Endodermal cell (in vitro differentiated cells): Measurements from ENCODE around the gene SLC35B3. TPM values are rescaled to one million over a fixed set of nuclear protein-coding genes. Genes with fewer than 3 reads are reported as not detected.

Experiments used
- DNase-seq: peaks from one replicate; pipeline ENCODE4 v3.0.0-alpha.2; 2017
- H3K27ac ChIP-seq: 2 replicates; pipeline ENCODE4 v1.5.1; 2013; ENCODE audit warnings: mild to moderate bottlenecking, low read depth, low read length, moderate library complexity
- H3K27me3 ChIP-seq: 2 replicates; pipeline ENCODE4 v1.6.1; 2013; ENCODE audit warnings: mild to moderate bottlenecking, low read length, moderate library complexity; ENCODE audit not compliant: insufficient read depth, control insufficient read depth, poor library complexity, severe bottlenecking
- H3K36me3 ChIP-seq: 2 replicates; pipeline ENCODE4 v1.7.0; 2013; ENCODE audit warnings: mild to moderate bottlenecking, low read length, moderate library complexity; ENCODE audit not compliant: control insufficient read depth, insufficient read depth
- H3K4me1 ChIP-seq: one replicate; pipeline ENCODE4 v1.7.0; 2013; ENCODE audit warnings: low read length; ENCODE audit not compliant: control insufficient read depth, insufficient read depth
- H3K4me3 ChIP-seq: 2 replicates; pipeline ENCODE4 v1.5.1; 2013; ENCODE audit warnings: mild to moderate bottlenecking, low read length, moderate library complexity
- H3K9ac ChIP-seq: 2 replicates; pipeline ENCODE4 v1.6.1; 2013; ENCODE audit warnings: mild to moderate bottlenecking, low read length, moderate library complexity; ENCODE audit not compliant: poor library complexity, severe bottlenecking; ENCODE audit errors: extremely low read depth
- H3K9me3 ChIP-seq: 2 replicates; pipeline ENCODE4 v1.6.1; 2013; ENCODE audit warnings: mild to moderate bottlenecking, low read length, moderate library complexity; ENCODE audit not compliant: control insufficient read depth
- H3K27ac Mint-ChIP-seq: 2 replicates; pipeline ENCODE4 v1.8.0; 2020; ENCODE audit warnings: mixed read lengths
- H3K27me3 Mint-ChIP-seq: 2 replicates; pipeline ENCODE4 v1.8.0; 2021; ENCODE audit warnings: mild to moderate bottlenecking, mixed read lengths; ENCODE audit not compliant: insufficient read depth
- H3K36me3 Mint-ChIP-seq: 2 replicates; pipeline ENCODE4 v1.8.0; 2020; ENCODE audit warnings: low read depth, mixed read lengths
- H3K4me1 Mint-ChIP-seq: 2 replicates; pipeline ENCODE4 v1.8.0; 2020; ENCODE audit warnings: mixed read lengths
- H3K4me3 Mint-ChIP-seq: 2 replicates; pipeline ENCODE4 v1.8.0; 2020; ENCODE audit warnings: mild to moderate bottlenecking, moderate library complexity, mixed read lengths
- H3K9me3 Mint-ChIP-seq: 2 replicates; pipeline ENCODE4 v1.8.0; 2020; ENCODE audit warnings: mild to moderate bottlenecking, mixed read lengths
- CTCF ChIP-seq: fragments of 200-600 bp; sonication (generic); conservative IDR thresholded peaks from 2 replicates; pipeline ENCODE4 v1.5.0; 2021; ENCODE audit warnings: antibody characterized with exemption, mild to moderate bottlenecking
- WGBS, 2 experiments: methylation state at CpG; one replicate each; pipeline versions ENCODE4 v1.1.5 to v1.1.7; 2013; ENCODE audit warnings: missing lambda C conversion rate in 2 of 2, mixed read lengths in 1 of 2; ENCODE audit not compliant: insufficient coverage in 1 of 2, insufficient read length in 1 of 2; 5-methylcytosine and 5-hydroxymethylcytosine counted together
- total RNA-seq, 2 donors: library from RNA; stranded (reverse); fragmentation: NEBNext Ultra II Directional in 1 of 2; extraction: Animal tissue kit (Norgen Biotek cat#: 25700) in 1 of 2; gene quantifications; 2 replicates in 1 of 2; 3 replicates in 1 of 2; pipeline ENCODE4 v1.2.1, GENCODE V29; 2021

SLC35B3 gene
- total RNA-seq, 2 donors from 2014 or later, result 11.4 to 11.9 TPM

GRCh38 chr6:8437813-8438212 lies 2.5 kb upstream of the SLC35B3 start:
- no peak overlapping the region for H3K4me3 Mint-ChIP-seq
- no peaks in the 10 kb centered on the region for H3K9me3 Mint-ChIP-seq
- no peaks in the 10 kb centered on the region for H3K9me3 ChIP-seq
- DNase-seq, result no peak
- no peak overlapping the region for H3K4me3 ChIP-seq
- peaks cover 10% of the 10 kb centered on the region for H3K4me1 Mint-ChIP-seq
- H3K27me3 ChIP-seq, result no peaks in the 10 kb centered on the region
- H3K27ac ChIP-seq, result no peak overlapping the region
- H3K4me1 ChIP-seq, result peaks cover 3% of the 10 kb centered on the region
- no peaks in the 10 kb centered on the region for H3K27me3 Mint-ChIP-seq
- TF ChIP-seq CTCF, result no peak
- H3K9ac ChIP-seq, result no peak overlapping the region
- WGBS, 2 experiments, result 85 to 90% methylated on average over 1 of the region's 1 CpG
- H3K36me3 Mint-ChIP-seq, result no peaks in the 10 kb centered on the region
- no peak overlapping the region for H3K27ac Mint-ChIP-seq
- H3K36me3 ChIP-seq, result no peaks in the 10 kb centered on the region

- H3K4me3 Mint-ChIP-seq, result no peak overlapping the region
- peaks cover 10% of the 10 kb centered on the region for H3K4me1 Mint-ChIP-seq
- Histone ChIP-seq H3K4me3 (no peak overlapping the region), H3K9ac (no peak overlapping the region), H3K4me1 (peaks cover 3% of the 10 kb centered on the region), H3K27me3 (no peaks in the 10 kb centered on the region), H3K9me3 (no peaks in the 10 kb centered on the region), H3K36me3 (peaks cover 6% of the 10 kb centered on the region), H3K27ac (no peak overlapping the region)
- 88 to 96% methylated on average over 1 of the region's 1 CpG for WGBS, 2 experiments
- TF ChIP-seq CTCF, result no peak
- H3K27ac Mint-ChIP-seq, result no peak overlapping the region
- H3K36me3 Mint-ChIP-seq, result no peaks in the 10 kb centered on the region
- no peaks in the 10 kb centered on the region for H3K9me3 Mint-ChIP-seq
- DNase-seq, result no peak
- no peaks in the 10 kb centered on the region for H3K27me3 Mint-ChIP-seq
Observed at GRCh38 chr6:8436966-8437365, 1.6 kb upstream of the SLC35B3 start.

GRCh38 chr6:8435845-8436168 lies 462 bp upstream of the SLC35B3 start:
- Mint-ChIP-seq H3K4me3 (peak overlapping the region; percentile 94), H3K4me1 (peaks cover 10% of the 10 kb centered on the region), H3K36me3 (peaks cover 2% of the 10 kb centered on the region), H3K27ac (peak overlapping the region; percentile 95), H3K27me3 (no peaks in the 10 kb centered on the region), H3K9me3 (no peaks in the 10 kb centered on the region)
- peak overlapping the region; percentile 94 for H3K4me3 ChIP-seq
- no peak for DNase-seq
- H3K9me3 ChIP-seq, result no peaks in the 10 kb centered on the region
- H3K9ac ChIP-seq, result no peak overlapping the region
- 67 to 76% methylated on average over 15 of the region's 15 CpGs for WGBS, 2 experiments
- H3K27me3 ChIP-seq, result no peaks in the 10 kb centered on the region
- TF ChIP-seq CTCF, result no peak
- no peak overlapping the region for H3K27ac ChIP-seq
- peaks cover 12% of the 10 kb centered on the region for H3K36me3 ChIP-seq
- H3K4me1 ChIP-seq, result peaks cover 3% of the 10 kb centered on the region
